Fibroblast of skin of abdomen (primary cell): ENCODE measurements around the gene CACNB2.
"Not testable (repeated sequence)": the region's sequence is repeated elsewhere in the genome, so short reads cannot be mapped to it uniquely, and the experiment has no call there.

ENCODE experiments used
- DNase-seq: peaks from one replicate; pipeline ENCODE4 v3.0.0-alpha.2; 2013

The CACNB2 gene

DNA sequence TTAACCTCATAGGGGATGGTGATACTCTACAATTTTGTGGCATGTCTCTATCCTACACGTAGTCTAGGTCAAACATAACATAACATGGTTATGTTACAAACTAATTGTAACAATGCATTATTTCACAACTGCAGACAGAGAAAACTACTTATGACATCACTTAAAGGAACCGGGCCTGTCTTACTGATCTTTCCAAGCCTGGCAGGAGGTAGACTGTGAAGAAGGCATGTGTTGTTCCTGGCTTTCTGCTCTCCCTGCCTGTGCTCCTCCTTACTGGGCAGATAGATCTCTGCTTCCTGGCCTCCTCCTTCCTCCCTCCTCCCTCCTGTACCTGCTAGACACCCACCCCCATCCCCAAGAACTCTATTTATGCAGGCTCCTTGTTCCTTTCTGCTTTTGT lies 5.4 kb downstream of the CACNB2 start:
- no peak for DNase-seq

DNA sequence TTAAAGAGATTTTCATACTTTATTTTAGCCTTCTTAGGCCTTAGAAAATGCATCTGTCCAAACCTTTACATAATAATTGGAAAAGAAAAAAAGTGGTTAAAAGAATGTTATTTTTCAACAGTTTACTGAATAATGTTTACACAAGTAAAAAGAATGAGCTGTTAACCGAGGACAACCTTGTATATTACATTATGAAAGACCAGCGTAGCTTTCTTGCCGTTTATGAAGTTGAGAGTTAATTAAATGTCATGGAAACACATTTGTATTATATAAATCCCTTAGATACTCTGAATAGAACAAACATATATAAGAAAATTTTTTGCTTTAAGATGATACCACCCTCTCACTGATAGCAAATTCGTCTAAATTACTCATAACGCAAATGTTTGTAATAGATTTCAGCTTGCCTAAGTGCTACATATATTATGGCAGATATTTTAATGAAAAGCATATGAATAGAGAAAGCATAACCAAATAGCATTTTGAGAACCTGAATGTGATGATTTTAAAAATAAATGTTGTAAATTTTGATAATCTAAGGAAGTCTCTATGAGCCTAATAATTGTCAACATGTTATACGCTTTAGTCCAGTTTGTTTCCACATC lies 9.1 kb downstream of the CACNB2 start:
- DNase-seq = no peak

DNA sequence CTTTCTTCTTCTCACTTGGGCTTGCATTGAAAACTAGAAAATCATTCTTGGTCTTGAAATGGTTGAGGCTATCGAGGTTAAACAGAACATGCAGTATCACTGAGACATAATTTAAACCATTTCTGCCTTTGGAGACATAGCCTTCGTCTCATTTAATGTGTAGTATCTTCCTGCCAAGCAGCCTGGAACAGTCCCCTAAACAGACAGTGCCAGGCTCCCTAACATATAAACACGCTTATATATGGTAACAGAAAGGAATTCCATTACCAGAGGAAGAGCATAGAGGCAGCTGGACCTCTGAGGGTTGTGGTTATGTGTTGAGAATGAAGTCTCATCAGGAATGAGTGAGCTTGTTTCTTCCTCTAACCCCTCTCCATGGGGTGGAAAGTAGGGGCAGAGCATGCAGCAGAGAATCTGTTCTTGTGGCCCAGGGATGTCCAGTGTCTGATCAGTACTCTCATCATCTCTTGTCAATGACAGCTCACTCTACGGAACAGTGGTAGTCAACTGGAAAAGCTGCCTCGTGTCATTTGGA lies 11.2 kb downstream of the CACNB2 start:
- DNase-seq = no peak

DNA sequence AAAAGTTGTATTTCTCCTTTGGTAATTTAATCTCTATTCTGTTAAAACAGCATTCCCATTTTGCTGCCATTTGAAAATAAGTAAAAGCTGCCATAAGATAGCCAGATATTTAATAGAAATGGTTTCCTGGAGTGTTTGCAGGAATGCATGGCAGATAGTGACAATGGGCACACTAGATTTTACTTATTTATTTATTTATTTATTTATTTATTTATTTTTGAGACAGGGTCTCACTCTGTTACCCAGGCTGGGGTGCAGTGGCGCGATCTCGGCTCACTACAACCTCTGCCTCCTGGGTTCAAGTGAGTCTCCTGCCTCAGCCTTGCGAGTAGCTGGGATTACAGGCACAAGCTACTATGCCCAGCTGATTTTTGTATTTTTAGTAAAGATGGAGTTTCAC lies 13.2 kb downstream of the CACNB2 start:
- not testable (repeated sequence) for DNase-seq

DNA sequence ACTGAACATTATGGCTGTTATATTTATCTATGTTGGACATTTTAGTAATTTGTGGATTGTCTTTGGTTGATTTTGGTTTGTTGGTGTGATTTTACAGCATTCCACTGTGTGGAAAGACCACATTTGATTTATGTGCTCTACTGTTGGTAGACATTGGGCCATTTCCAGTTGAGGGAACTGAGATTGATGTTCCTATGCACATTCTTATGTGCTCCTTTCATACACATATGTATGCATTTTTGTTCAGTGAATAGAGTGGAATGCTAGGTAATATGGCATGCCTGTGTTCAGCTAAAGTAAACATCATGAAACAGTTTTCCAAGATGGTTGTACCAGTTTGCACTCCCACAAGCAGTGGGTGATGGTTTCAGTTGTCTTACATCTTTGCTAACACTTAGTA lies 15.1 kb downstream of the CACNB2 start:
- peak; percentile 80 for DNase-seq

DNA sequence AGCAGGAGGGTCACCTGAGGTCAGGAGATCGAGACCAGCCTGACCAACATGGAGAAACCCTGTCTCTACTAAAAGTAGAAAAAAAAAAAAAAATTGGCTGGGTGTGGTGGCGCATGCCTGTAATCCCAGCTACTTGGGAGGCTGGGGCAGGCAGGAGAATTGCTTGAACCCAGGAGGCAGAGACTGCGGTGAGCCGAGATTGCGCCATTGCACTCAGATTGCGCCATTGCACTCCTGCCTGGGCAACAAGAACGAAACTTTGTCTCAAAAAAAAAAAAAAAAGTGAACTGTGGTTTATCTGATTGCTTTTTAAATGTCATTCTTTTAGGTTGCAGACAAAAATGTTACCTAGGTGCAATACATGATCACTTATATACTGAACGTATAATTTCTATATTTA lies 16.6 kb downstream of the CACNB2 start:
- DNase-seq = not testable (repeated sequence)

DNA sequence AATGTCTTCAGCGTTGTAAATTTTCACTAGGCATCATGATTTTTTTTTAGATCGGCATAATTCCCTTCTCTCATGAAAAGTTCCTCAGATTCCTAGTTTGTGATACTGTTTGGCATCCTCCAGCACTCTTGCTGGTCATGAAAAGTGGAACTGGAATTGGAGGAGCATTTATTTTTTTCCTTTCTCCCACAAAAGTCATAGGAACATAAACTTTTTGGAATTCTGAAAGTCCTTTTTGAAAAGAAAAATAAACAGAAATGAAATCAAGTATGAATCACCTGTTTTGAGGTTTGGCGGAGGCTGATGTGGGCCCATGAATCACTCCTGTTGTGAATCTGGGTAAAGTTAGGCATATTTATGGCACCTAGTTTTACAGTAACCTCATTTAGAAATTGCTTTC lies 17.7 kb downstream of the CACNB2 start:
- DNase-seq = peak; percentile 82

DNA sequence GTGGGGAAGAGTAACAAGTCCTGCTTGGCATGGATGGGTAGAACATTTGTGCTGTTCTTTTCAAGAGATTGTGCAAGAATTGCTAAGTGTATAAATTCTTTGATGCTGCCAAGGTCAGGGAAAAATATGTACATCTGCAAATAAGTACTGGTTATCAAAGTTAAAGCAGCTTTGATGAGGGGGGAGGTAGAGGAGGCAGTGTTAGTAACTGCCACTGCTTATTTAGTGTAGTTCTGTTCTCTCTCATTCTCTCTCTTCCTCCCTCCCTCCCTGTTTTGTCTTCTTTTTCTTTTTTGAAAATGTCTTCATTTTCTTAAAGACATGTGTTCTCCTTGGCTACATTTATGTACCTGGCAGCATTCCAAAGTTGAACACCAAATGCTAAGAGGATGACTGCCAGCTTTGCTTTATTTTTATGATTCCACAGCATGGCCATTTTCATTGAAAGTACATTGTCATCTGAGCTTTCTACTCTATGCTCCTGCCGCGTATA lies 18.6 kb downstream of the CACNB2 start:
- peak; percentile 47 for DNase-seq

DNA sequence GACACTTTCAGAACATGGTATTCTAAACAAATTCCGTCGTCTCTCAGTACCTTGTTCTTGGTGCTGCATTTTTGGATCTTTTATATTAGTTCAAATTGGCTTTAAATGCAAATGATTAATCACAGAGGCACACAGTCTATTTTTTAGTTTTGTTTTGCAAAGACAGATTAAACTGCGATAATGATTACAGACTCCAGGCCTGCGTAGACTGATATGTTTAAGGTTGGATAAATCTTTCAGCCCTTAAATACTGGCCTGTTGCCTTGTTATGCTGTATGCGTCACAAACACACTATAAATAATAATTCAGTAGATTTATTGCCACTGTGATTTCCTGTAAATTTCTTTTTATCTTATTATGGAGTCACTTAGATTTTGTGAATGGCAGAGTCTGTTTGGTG lies 19.3 kb downstream of the CACNB2 start:
- DNase-seq = peak; percentile 43

DNA sequence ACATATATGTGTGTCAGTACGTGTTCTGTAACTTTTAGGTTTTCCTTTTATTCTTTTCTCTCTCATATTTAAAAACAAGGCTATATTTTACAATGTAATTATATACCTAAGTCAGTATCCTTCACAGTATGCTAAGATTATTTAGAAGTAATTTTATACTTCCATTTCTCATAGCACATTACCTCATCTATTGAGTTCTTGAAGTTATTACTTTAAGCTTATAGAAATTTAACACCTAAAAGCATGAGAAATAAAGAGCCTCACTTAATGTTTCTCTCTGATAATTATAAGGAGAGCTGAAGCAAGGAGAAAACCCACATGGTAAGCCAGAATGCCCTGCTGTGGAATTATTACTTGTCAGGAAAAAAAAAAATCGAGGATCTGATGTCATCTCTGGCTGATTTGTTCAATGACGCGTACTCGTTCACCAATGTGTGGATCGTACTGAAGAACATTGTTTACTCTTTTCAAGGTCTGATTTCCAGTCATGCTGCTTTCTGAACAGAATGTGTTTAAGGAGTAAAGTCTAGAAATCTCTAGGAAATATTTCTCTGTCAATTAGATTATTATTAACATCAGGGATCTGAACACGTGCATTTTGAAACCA lies 21.9 kb downstream of the CACNB2 start:
- DNase-seq = no peak

DNA sequence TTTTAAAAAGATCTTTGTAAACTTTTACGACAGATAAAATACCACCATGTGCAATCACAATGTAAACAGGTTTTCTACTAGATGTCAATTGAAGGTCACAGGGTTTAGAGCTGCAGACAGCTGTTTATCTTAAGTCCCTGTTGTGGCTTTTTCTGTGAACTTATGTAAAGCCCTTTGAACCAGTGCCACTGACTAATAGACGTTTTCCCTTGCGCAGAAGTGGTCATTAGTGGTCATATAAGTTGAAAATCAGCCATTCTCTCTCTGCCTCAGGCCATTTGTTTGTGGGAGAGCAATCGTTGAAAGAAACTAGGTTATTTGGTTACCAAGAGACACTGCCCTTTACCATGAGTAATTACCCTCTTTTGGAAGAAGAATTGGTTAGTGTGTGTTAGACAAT lies 23.9 kb downstream of the CACNB2 start:
- peak; percentile 44 for DNase-seq

DNA sequence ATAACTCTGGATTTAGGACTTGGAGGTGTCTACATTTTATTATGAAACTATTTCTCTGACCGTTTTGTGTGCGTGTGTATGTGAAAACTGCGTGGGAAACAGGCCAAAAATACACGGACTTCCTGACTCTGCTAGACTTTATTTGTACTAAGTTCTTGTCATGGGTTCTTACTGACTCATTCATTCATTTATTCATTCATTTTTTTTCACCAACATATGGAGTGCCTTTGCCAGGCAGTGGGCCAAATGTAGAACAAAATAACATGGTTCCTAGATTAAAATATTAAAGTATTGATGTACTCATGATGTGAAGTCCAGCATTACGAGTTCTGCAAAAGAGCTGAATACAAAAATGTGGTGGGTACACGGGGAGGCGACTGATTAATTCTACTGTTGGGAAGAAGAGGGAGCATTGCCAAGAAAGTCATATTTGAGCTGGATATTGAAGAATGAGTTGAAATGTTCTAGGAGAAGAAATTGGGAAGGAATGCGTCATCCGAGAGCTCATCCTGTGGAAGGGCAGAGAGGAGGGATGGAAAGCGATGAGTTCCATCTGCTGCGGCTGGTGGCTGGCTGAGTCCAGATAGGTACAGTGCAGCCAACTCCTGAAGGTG lies 24.6 kb downstream of the CACNB2 start:
- DNase-seq = peak; percentile 92

DNA sequence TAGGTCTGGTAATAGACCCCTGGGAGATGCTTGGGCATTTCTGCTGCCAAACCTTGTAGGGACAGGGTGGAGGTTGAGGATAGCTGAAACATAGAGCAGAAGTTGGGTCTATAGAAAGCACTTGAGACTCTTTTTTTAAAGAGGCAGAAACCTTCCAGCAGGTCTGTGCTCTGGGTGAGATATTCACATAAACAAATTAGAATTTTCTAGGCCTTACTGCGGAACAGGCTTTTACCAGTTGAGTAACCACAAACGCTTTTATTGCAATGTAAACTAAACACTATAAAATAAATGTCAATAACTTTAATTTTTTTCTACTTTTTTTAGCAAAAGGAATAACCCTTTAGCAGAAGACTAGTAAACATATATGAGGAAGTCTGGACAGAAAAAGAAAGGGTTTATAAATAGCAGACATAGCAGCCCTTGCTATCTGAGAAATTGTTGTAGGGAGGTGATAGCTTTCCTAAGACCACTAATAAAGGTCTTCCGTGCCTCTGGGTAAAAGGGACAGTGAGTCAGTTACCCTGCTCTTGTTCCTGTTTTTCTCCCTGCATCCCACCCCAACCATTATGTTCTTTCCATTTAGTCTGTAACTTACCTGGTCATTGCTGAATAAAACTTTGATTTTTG lies 38.7 kb downstream of the CACNB2 start:
- no peak for DNase-seq

DNA sequence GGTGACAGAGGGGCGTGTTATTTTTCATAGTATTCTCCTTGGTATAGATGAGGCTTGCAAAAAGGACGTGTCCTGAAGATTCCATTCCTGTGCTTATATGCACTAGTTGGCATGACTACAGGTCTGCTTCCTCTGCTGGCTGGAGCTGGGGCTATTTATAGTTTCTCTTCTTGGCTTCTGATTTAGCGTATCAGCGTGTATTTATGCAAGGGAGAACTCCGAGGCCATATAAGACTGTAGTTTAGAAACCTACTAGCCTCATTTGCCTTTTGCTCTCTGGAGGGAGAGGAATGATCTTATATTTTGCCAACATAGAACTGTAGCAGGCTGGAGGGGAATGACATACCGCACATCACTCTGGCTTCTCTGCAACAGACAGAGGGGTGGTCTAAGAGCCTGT lies 39.7 kb downstream of the CACNB2 start:
- DNase-seq = peak; percentile 62

DNA sequence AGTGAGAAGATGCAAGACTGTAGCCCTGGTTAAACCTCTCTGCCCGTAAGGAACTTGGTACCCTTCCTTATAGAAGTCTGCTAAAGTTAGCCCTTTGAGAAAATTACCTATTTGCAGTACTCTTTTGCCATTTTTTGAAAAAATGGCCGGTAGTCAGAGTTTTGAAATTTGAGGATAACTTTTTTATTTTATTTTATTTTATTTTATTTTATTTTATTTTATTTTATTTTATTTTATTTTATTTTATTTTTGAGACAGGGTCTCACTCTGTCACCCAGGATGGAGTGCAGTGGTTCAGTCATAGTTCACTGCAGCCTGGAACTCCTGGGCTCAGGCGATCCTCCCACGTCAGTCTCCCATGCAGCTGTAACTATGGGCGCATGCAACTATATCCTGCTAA lies 41.2 kb downstream of the CACNB2 start:
- not testable (repeated sequence) for DNase-seq

DNA sequence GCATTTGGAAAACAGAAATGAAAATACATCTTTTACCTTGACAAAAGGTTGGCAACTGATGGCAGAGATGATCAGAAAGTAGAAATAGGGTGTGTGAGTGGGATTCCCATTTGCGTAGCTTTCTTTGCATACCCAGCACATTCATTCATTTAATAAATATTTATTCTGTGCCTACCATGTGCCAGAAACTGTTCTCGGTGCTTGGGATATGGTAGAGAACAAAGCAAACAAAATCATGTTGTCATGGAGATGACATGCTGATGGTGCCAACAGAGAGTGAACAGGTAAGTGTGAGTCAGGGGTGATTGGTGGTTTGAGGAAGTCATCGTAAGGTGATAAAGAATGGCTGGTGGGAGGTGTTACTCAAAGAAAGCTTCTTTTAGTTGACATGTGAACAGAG lies 45.4 kb downstream of the CACNB2 start:
- DNase-seq = no peak

DNA sequence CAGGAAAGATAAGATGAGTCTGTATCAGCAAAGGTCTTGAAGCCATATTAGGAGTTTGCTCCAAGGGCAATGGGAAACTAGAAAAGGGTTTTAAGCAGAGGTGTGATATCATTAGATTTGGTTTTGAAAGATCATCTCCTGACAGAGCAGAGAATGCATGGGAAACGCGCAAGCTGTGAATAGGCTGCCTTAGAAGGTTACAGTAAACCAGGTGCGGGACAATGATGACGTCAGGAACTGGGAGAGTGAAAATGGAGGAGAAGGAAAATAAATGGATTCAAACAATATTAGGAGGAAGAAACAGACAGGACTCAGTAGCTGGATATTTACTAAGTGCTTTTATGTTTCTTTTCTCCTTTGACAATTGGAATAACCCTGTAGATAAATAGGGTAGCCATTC lies 50.6 kb downstream of the CACNB2 start:
- DNase-seq = no peak

DNA sequence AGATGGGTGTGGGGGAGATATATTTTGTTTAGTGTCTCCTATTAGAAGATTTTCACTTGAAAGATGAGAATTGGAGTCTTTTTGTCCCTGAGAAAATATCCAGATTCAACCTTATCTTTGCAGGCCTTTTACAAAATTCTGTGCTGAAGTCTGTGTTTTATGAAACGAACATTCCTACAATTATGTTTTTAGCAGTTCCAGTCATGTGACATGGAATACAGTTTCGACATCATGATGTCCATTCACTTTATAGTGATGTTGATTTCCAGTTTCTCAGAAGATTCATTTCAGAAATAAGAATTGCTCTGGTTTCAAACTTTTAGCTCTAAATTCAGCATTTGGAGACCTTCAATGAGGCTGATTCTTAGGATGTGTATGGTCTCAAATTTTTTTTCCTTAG lies 54.4 kb downstream of the CACNB2 start:
- no peak for DNase-seq

DNA sequence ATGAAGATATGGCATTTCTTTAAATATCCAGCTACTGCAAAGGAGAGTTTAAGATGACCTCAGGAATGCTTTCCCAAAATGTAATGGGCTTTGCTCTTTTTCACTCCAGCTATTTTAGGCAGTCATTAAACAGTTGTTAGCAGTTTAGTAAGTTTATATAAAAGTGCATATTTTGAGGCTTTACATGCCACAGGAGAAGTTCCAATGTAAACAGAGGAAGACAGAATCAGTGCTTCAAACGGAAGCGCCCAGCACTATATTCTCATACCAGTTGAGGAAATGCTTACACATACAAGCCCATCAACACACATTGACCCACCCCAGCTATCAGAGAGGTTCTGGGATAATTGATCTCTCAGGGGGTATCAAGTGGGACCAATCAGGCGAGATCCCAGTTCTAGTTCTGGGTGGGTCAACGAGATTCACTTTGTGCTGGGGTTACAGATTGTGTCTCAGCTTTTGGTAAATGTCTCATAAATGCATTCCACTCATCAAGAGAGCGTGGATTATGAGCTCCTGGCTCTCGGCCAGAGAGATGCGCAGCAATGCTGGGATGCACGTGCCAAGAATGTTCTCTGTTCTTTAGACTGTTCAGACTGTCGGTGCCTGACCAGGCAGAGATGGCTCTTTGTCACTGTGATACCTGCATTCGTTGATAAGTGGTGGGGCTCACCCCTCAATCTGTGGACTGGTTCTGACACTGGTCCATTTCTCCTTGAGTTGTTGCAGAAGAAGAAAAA lies 55.0 kb downstream of the CACNB2 start:
- peak; percentile 36 for DNase-seq

DNA sequence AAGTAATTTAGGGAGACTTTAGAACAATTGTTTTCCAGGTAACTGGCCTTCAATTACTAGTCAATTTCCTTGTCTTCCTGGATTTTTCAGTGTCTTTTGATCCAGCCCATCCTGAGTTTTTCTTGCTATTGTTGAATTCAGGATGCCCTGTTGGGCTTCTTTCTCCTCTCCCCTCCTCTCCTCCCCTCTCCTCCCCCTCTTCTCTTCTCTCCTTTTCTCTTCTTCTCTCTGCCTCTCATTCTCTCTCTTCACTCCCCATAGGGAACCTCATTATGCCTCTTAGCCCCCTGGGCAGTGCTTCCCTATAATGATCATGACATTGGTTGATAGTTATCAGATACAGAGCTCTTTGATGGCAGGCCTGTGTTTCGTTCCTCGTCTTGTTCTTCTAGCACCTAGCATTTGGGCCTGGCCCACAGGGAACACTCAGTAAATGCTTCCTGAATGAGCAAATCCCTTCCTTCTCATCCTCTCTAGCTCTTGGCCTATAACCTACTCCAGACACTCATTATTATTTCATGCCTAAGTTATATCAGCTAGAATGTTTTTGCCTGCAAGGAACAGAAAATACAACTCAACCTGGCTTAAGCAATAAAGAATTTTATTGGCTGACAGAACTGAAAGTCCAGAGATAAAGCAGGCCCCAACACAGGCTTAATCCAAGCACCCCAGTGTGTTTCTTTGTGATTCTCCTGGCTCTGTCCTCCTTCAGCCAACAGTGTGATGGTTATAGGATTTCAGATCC lies 56.8 kb downstream of the CACNB2 start:
- no peak for DNase-seq

DNA sequence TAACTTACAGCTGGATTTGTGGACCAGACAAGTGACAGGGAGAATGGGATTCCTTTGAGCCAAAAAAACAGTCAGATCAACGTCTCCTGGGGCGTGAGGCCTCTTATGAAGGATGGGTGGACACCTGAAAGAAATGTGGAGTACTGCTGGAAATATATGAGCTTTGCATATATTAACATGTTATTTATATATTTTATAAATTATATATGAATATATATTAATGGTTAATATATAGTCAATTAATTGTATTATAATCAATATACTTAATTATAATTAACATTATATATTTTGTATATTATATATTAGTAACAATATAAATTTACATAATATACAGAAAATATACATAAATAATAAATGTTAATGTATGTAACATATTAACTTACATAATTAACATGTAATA lies 57.5 kb downstream of the CACNB2 start:
- DNase-seq = no peak

DNA sequence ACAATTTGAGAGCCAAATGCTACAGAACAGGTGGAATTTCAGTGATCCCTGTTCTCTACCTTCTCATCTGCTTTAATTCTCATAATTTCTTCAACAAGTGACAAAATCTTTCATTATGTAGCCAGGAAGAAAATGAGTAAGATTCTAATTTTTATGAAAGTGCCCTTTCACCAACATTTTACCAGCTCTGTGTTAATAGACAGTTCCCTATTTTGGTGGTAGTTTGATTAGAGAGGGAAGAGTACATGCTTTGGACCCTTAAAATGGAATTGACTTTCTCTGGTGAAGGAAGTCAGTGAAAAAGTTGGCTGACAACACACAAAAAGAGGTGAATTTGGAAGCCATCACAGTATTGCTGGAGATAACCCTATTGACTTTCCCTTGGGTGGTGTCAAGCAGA lies 61.7 kb downstream of the CACNB2 start:
- no peak for DNase-seq
